SH-SY5Y (cell line): ENCODE measurements around the gene KCNJ6.

ENCODE experiments used
- GATA2 ChIP-seq: IDR thresholded peaks from 2 replicates; pipeline ENCODE4 v1.6.1; 2011; ENCODE audit warnings: mild to moderate bottlenecking, low read depth, low read length
- GATA3 ChIP-seq: IDR thresholded peaks from 2 replicates; pipeline ENCODE4 v1.6.1; 2011; ENCODE audit warnings: low read depth, mild to moderate bottlenecking, low read length, moderate library complexity

- TF ChIP-seq GATA2 (no peak), GATA3 (no peak)
Observed at GRCh38 chr21:37771181-37771580, 145.1 kb downstream of the KCNJ6 start.
